ENCODE measurements around the gene GDA.

Gene GDA

DNA sequence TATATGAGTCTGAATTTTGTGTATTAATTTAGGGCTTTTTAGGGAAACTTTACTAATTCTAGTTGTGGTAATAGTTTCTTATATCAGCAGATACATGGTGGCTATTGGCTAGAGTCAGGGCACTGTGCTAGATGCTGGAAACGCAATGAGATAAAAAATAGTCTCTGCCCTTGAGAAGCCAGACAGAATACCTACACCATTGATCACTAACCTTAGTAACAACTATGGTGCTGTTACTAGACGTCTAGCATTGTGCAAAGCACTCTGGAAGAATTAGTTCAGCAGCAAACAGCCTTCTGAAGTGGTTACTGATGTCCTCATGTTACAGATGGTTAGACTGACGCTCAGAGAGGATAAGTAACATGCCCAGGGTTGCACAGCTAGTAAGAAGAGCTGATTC lies 61.8 kb downstream of the GDA start:
- Histone ChIP-seq H3K9ac (ENCODE audit: low read depth, low read length) (no peak overlapping the region), H3K36me3 (ENCODE audit: insufficient read depth, low read length) (no peaks in the 10 kb centered on the region), H3K4me1 (ENCODE audit: control insufficient read depth, insufficient read depth, low read length) (no peaks in the 10 kb centered on the region), H3K4me3 (ENCODE audit: low read length) (no peak overlapping the region), H3K4me2 (ENCODE audit: low read length) (no peak overlapping the region), H3K9me3 (replicated peaks; ENCODE audit: low read length) (no peaks in the 10 kb centered on the region), H3K27me3 (ENCODE audit: control insufficient read depth, insufficient read depth, low read length) (peaks cover 27% of the 10 kb centered on the region)

DNA sequence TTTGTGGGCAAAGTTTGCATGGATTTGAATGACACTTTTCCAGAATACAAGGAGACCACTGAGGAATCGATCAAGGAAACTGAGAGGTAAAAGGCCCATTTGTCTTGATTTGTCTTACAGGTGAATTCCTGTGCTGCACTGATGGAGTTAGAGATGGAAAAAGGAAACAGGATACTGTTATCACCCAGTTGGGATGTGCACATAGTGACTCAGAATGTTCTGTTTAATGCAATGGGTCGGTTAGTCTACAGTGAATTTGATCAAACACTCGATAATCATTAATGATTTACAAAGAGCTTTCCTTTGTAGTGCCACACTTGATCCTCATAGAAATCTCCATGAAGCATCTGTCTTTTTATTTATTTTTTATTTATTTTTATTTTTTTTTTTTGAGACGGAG lies 64.7 kb downstream of the GDA start:
- Histone ChIP-seq H3K9ac (ENCODE audit: low read depth, low read length) (no peak overlapping the region), H3K4me2 (ENCODE audit: low read length) (no peak overlapping the region), H3K27me3 (ENCODE audit: control insufficient read depth, insufficient read depth, low read length) (peaks cover 19% of the 10 kb centered on the region), H3K4me1 (ENCODE audit: control insufficient read depth, insufficient read depth, low read length) (no peaks in the 10 kb centered on the region), H3K36me3 (ENCODE audit: insufficient read depth, low read length) (no peaks in the 10 kb centered on the region), H3K4me3 (ENCODE audit: low read length) (no peak overlapping the region), H3K9me3 (replicated peaks; ENCODE audit: low read length) (no peaks in the 10 kb centered on the region)

DNA sequence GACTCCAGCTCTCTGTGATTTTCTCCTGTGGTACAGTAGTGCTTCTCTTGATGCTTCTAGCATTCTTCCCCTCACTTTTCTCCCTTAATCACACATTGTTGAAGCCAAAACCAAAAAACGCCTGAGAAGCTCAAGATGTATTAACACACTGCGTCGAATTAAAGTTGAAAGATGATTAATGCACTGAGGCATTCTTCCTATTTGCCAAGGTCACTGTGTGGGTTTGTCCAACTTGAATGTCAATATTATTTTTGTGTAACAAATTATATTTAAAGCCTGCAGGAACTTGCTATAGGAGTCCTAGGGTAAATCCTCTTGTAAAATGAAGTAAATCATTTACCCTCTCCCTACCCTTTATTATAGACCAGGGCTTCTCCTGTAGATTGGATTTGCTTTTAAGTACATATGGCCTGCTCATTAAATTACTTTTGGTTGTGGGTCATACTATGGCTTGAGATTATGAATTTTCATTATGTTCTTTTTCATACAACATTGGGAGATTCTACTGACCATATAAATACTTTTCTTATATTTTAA lies 68.1 kb downstream of the GDA start:
- no peaks in the 10 kb centered on the region for H3K36me3 ChIP-seq (ENCODE audit: insufficient read depth, low read length)
- H3K4me3 ChIP-seq (ENCODE audit: low read length): no peak overlapping the region
- no peaks in the 10 kb centered on the region for H3K4me1 ChIP-seq (ENCODE audit: control insufficient read depth, insufficient read depth, low read length)
- no peaks in the 10 kb centered on the region for H3K9me3 ChIP-seq (replicated peaks; ENCODE audit: low read length)
- H3K4me2 ChIP-seq (ENCODE audit: low read length): no peak overlapping the region
- H3K27me3 ChIP-seq (ENCODE audit: control insufficient read depth, insufficient read depth, low read length): peaks cover 11% of the 10 kb centered on the region
- H3K9ac ChIP-seq (ENCODE audit: low read depth, low read length): no peak overlapping the region

DNA sequence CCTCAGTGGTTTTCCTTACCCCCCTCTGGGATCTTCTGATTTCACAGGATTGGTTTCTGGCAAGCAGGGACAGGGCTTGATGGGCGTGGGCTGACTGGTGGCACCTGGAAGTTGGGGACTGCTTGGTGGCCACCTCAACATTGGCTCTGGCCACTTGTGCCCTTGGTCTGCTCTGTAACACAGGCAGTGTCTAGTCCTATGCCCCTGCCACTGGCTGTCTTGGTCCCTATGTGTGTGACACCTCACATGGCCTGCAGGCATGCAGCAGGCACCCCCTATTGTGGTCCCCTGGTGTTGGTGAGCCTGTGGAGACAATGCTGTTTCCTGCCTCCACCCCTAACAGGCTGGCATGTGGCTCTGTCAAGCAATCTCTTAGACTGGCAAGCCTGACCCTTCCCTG lies 71.3 kb downstream of the GDA start:
- H3K4me1 ChIP-seq (ENCODE audit: control insufficient read depth, insufficient read depth, low read length): no peaks in the 10 kb centered on the region
- H3K9ac ChIP-seq (ENCODE audit: low read depth, low read length): no peak overlapping the region
- H3K9me3 ChIP-seq (replicated peaks; ENCODE audit: low read length): no peaks in the 10 kb centered on the region
- H3K27me3 ChIP-seq (ENCODE audit: control insufficient read depth, insufficient read depth, low read length): peaks cover 14% of the 10 kb centered on the region
- no peak overlapping the region for H3K4me2 ChIP-seq (ENCODE audit: low read length)
- H3K4me3 ChIP-seq (ENCODE audit: low read length): no peak overlapping the region
- no peaks in the 10 kb centered on the region for H3K36me3 ChIP-seq (ENCODE audit: insufficient read depth, low read length)

DNA sequence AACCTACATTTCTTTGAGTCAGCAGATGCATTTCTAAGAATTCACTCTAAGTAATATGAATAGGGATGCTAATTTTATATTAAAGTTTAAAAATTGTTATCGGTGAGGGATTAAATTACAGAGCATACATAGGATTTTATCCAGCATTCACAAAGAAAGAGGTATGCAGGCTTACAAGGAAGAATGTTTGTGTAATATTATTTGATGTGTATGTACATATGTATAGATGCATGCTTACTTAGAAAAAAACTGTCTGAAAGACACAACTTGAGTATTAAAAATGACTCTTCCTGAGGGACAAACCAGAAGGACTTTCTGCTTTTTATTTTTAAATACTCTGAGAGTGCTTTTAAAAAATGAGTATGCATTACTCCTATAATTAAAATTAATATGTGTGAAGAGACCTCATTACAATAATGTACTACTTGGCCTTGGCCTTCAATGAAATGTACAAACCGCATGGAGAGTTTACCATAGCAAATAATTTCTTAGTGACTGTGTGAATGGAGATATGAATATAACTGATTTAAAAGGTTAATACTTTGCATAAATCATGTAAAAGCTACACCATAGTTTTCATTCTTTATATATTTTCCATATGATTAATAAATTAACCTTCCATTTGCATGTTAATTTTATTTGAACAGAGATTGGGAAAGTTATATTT lies 77.0 kb downstream of the GDA start:
- Histone ChIP-seq H3K4me1 (ENCODE audit: control insufficient read depth, insufficient read depth, low read length) (no peaks in the 10 kb centered on the region), H3K4me3 (ENCODE audit: low read length) (no peak overlapping the region), H3K4me2 (ENCODE audit: low read length) (no peak overlapping the region), H3K27me3 (ENCODE audit: control insufficient read depth, insufficient read depth, low read length) (peaks cover 7% of the 10 kb centered on the region), H3K9me3 (replicated peaks; ENCODE audit: low read length) (no peaks in the 10 kb centered on the region), H3K9ac (ENCODE audit: low read depth, low read length) (no peak overlapping the region), H3K36me3 (ENCODE audit: insufficient read depth, low read length) (no peaks in the 10 kb centered on the region)

DNA sequence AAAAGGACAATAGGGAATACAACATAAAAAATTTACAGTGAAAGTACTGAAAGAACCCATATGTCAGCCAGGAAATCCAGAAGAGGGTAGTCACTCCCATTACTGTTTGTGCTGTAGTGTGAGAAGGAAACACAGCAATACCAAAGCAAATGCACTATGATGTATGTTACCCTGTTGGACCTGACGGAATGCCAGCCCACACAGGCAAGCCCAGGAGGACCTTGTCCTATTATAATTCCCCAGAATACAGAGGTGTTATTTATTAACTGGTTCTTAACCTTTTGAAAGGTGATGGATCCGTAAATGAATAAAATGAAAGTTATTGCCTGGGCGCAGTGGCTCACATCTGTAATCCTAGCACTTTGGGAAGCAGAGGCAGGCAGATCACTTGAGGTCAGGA lies 79.0 kb downstream of the GDA start:
- Histone ChIP-seq H3K4me1 (ENCODE audit: control insufficient read depth, insufficient read depth, low read length) (no peaks in the 10 kb centered on the region), H3K4me3 (ENCODE audit: low read length) (no peak overlapping the region), H3K9ac (ENCODE audit: low read depth, low read length) (no peak overlapping the region), H3K4me2 (ENCODE audit: low read length) (no peak overlapping the region), H3K36me3 (ENCODE audit: insufficient read depth, low read length) (no peaks in the 10 kb centered on the region), H3K27me3 (ENCODE audit: control insufficient read depth, insufficient read depth, low read length) (peaks cover 7% of the 10 kb centered on the region), H3K9me3 (replicated peaks; ENCODE audit: low read length) (no peaks in the 10 kb centered on the region)

DNA sequence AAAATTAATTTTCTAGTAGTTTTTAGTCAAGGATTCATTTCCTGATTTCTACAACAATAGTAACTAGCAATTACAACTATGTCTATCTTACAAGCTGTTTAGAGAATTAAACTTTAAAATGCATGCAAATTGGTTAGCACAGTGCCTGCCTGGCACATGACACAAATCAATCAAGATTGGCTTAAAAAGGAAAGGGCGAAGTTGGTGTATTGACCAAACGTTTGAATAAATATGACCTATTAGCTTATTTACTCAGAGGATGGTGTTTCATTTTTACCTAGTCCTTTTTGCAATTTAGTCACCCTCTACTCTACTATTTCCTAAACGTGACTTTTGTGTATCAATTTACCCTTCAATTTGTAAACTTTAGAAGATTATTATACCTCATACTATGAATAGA lies 83.5 kb downstream of the GDA start:
- H3K4me1 ChIP-seq (ENCODE audit: control insufficient read depth, insufficient read depth, low read length): no peaks in the 10 kb centered on the region
- no peak overlapping the region for H3K4me3 ChIP-seq (ENCODE audit: low read length)
- H3K36me3 ChIP-seq (ENCODE audit: insufficient read depth, low read length): no peaks in the 10 kb centered on the region
- no peaks in the 10 kb centered on the region for H3K9me3 ChIP-seq (replicated peaks; ENCODE audit: low read length)
- H3K27me3 ChIP-seq (ENCODE audit: control insufficient read depth, insufficient read depth, low read length): peaks cover 4% of the 10 kb centered on the region
- no peak overlapping the region for H3K9ac ChIP-seq (ENCODE audit: low read depth, low read length)
- no peak overlapping the region for H3K4me2 ChIP-seq (ENCODE audit: low read length)

DNA sequence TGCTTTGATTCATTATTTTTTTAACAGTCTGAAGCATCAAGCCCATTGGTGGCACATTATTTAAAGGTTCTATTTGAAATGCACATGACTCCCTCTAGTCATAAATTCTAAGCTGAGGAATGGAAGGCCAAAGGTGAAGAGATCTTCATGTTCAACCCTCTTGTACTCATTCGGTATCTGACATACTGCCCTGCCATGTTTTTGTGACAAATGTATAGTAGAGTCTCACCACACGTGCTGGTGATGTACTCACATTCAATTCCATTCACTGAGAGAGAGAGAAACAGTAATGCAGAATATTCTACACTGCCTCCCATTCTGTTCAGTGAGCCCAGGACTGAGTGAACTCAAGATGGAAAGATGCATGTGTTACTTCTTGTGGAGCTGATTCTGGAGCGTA lies 98.3 kb downstream of the GDA start:
- Histone ChIP-seq H3K27me3 (ENCODE audit: control insufficient read depth, insufficient read depth, low read length) (peaks cover 8% of the 10 kb centered on the region), H3K36me3 (ENCODE audit: insufficient read depth, low read length) (no peaks in the 10 kb centered on the region), H3K9me3 (replicated peaks; ENCODE audit: low read length) (no peaks in the 10 kb centered on the region), H3K4me3 (ENCODE audit: low read length) (no peak overlapping the region), H3K4me1 (ENCODE audit: control insufficient read depth, insufficient read depth, low read length) (no peaks in the 10 kb centered on the region), H3K4me2 (ENCODE audit: low read length) (no peak overlapping the region), H3K9ac (ENCODE audit: low read depth, low read length) (no peak overlapping the region)

DNA sequence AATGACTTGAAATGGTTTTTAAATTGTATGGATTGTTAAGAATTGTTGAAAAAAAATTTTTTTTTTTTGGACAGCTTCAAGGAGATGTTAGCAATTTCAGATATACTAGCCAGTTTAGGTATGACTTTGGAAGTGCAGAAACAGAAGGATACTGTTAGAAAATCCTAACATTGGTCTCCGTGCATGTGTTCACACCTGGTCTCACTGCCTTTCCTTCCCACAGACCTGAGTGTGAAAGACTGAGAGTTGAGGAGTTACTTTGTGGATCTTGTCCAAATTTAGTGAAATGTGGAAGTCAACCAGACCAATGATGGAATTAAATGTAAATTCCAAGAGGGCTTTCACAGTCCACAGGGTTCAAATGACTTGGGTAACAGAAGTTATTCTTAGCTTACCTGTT lies 102.3 kb downstream of the GDA start:
- Histone ChIP-seq H3K27me3 (ENCODE audit: control insufficient read depth, insufficient read depth, low read length) (peaks cover 13% of the 10 kb centered on the region), H3K4me1 (ENCODE audit: control insufficient read depth, insufficient read depth, low read length) (no peaks in the 10 kb centered on the region), H3K9me3 (replicated peaks; ENCODE audit: low read length) (no peaks in the 10 kb centered on the region), H3K4me3 (ENCODE audit: low read length) (no peak overlapping the region), H3K4me2 (ENCODE audit: low read length) (no peak overlapping the region), H3K9ac (ENCODE audit: low read depth, low read length) (no peak overlapping the region), H3K36me3 (ENCODE audit: insufficient read depth, low read length) (no peaks in the 10 kb centered on the region)

DNA sequence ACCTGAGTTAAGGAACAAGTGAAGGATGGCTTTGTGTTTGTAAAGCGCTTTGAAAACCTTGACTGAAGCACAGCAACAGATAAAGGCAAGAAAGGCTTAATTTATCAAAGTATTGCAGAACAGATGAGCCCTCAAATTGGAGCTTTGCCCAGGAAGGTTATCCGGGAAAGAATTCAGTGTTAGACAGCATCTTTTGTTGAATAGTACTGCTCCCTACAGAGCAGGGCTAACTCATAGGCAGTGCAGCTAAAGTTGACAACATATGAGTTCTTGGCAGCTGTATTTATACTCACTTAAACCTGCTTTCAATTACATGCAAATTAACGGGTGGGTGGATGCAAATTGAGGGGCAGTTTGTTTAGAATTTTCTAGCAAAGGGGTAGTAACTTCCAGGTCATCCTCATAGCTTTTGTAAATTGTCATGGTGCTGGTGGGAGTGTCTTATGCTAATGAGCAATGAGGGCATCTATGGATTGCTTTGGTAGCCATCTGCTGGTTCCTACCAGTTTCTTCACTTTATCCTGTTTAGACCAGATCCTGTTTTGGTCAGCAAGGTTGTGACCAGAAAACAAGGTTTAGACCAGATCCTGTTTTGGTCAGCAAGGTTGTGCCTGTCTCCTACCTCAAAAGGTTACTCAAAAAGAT lies 105.8 kb downstream of the GDA start:
- no peaks in the 10 kb centered on the region for H3K36me3 ChIP-seq (ENCODE audit: insufficient read depth, low read length)
- no peaks in the 10 kb centered on the region for H3K4me1 ChIP-seq (ENCODE audit: control insufficient read depth, insufficient read depth, low read length)
- H3K4me2 ChIP-seq (ENCODE audit: low read length): no peak overlapping the region
- no peaks in the 10 kb centered on the region for H3K9me3 ChIP-seq (replicated peaks; ENCODE audit: low read length)
- no peak overlapping the region for H3K9ac ChIP-seq (ENCODE audit: low read depth, low read length)
- H3K27me3 ChIP-seq (ENCODE audit: control insufficient read depth, insufficient read depth, low read length): peaks cover 13% of the 10 kb centered on the region
- H3K4me3 ChIP-seq (ENCODE audit: low read length): no peak overlapping the region

DNA sequence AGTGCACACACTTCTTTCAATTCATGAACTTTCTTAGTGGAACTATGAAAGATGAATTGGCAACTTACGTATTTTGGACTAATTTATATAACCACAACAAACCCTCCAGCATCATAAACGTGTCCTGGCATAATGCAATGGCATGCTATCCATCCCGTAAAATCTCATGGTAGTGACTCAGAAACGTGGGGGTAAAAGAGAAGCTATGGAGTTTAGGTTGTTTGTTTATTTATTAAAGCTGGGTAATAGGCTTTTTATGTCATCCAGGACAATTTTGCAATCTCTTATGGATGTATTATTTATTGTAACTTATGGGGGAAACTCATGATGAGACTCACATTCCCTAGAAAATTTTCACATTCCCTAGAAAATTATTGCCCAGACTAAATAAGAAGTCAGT lies 106.3 kb downstream of the GDA start:
- Histone ChIP-seq H3K4me1 (ENCODE audit: control insufficient read depth, insufficient read depth, low read length) (no peaks in the 10 kb centered on the region), H3K9ac (ENCODE audit: low read depth, low read length) (no peak overlapping the region), H3K4me2 (ENCODE audit: low read length) (no peak overlapping the region)

DNA sequence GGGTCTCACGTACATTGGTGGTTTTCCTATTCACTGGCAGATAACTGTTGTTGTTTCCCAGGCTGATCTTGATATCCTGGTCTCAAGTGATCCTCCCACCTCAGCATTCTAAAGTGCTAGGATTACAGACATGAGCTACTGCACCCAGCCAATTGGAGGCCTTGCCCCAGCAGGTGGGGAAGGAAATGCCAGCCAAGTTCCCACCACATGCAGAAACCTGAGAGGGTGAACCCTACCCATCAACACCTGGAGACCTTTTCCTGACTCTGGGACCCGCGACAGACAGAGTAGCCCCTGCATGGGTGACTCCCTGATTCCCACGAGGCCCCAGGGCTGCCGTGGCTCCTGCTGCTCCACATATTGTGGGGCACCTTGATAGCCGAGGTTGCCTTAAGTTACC lies 107.7 kb downstream of the GDA start:
- Histone ChIP-seq H3K27me3 (ENCODE audit: control insufficient read depth, insufficient read depth, low read length) (peaks cover 9% of the 10 kb centered on the region), H3K4me1 (ENCODE audit: control insufficient read depth, insufficient read depth, low read length) (no peaks in the 10 kb centered on the region), H3K9ac (ENCODE audit: low read depth, low read length) (no peak overlapping the region), H3K4me3 (ENCODE audit: low read length) (no peak overlapping the region), H3K9me3 (replicated peaks; ENCODE audit: low read length) (no peaks in the 10 kb centered on the region), H3K36me3 (ENCODE audit: insufficient read depth, low read length) (no peaks in the 10 kb centered on the region), H3K4me2 (ENCODE audit: low read length) (no peak overlapping the region)

More for the DNA sequence above, 106.3 kb downstream of the GDA start:
- Histone ChIP-seq H3K27me3 (ENCODE audit: control insufficient read depth, insufficient read depth, low read length) (peaks cover 13% of the 10 kb centered on the region), H3K36me3 (ENCODE audit: insufficient read depth, low read length) (no peaks in the 10 kb centered on the region), H3K9me3 (replicated peaks; ENCODE audit: low read length) (no peaks in the 10 kb centered on the region), H3K4me3 (ENCODE audit: low read length) (no peak overlapping the region)
